A673 (cell line): Measurements from ENCODE around the gene TAS1R3. TPM values are rescaled to one million over a fixed set of nuclear protein-coding genes. Genes with fewer than 3 reads are reported as not detected.

Experiments
- BruUV-seq: library from RNA; stranded (reverse); fragments of 400-500 nt; replicated peaks from 2 replicates; lab custom pipeline; 2021; lab: Mats Ljungman, UMichigan
- CTCF ChIA-PET: fragments of 300-600 bp; sonication (Branson Sonifier 250); formaldehyde crosslinking; loops from one replicate; lab custom pipeline; 2022; ENCODE audit warnings: antibody characterized with exemption; lab: Charles Lee
- POLR2A ChIA-PET: fragments of 300-600 bp; sonication (Branson Sonifier 250); formaldehyde crosslinking; loops from one replicate; lab custom pipeline; 2022; ENCODE audit warnings: antibody characterized with exemption; ENCODE audit not compliant: low non-redundant PET; lab: Charles Lee
- DNase-seq: peaks from one replicate; pipeline ENCODE4 v3.0.0-alpha.2; 2015; ENCODE audit warnings: low spot score
- H3K27ac ChIP-seq: fragments of 200-600 bp; sonication (generic); 2 replicates; pipeline ENCODE4 v1.5.1; 2016; ENCODE audit warnings: mixed run types, low read depth, mild to moderate bottlenecking, mixed read lengths, antibody characterized with exemption, low read length; ENCODE audit not compliant: poor library complexity, severe bottlenecking
- H3K27me3 ChIP-seq: fragments of 200-600 bp; sonication (generic); replicated peaks from 2 replicates; pipeline ENCODE4 v1.6.1; 2017; ENCODE audit warnings: mixed run types, low read depth, mild to moderate bottlenecking, mixed read lengths, antibody characterized with exemption, low read length; ENCODE audit not compliant: insufficient read depth, poor library complexity
- H3K36me3 ChIP-seq: fragments of 200-600 bp; sonication (generic); 2 replicates; pipeline ENCODE4 v1.6.1; 2016; ENCODE audit warnings: mixed run types, mild to moderate bottlenecking, mixed read lengths, antibody characterized with exemption, low read length; ENCODE audit not compliant: insufficient read depth, poor library complexity, severe bottlenecking
- H3K4me1 ChIP-seq: fragments of 200-600 bp; sonication (generic); 2 replicates; pipeline ENCODE4 v1.6.1; 2017; ENCODE audit warnings: mixed run types, mild to moderate bottlenecking, mixed read lengths, antibody characterized with exemption, low read length; ENCODE audit not compliant: insufficient read depth, poor library complexity, severe bottlenecking
- H3K4me3 ChIP-seq: fragments of 200-600 bp; sonication (generic); 2 replicates; pipeline ENCODE4 v1.5.1; 2016; ENCODE audit warnings: low read depth, mixed run types, mild to moderate bottlenecking, mixed read lengths, low read length; ENCODE audit not compliant: poor library complexity, severe bottlenecking
- H3K9me3 ChIP-seq: fragments of 200-600 bp; sonication (generic); 2 replicates; pipeline ENCODE4 v1.6.1; 2016; ENCODE audit warnings: mixed run types, low read depth, mild to moderate bottlenecking, mixed read lengths, antibody characterized with exemption, low read length; ENCODE audit not compliant: poor library complexity, severe bottlenecking
- CTCF ChIP-seq: fragments of 300-800, 200-600 bp; sonication (generic); conservative IDR thresholded peaks from 2 replicates; pipeline ENCODE4 v1.5.1; 2017; ENCODE audit warnings: low read depth, mild to moderate bottlenecking, antibody characterized with exemption, low read length, moderate library complexity, mixed read lengths
- EZH2 ChIP-seq: fragments of 200-600 bp; sonication (generic); IDR thresholded peaks from 2 replicates; pipeline ENCODE4 v1.6.1; 2017; ENCODE audit warnings: borderline replicate concordance, low read depth, mild to moderate bottlenecking, mixed read lengths, antibody characterized with exemption, low read length; ENCODE audit not compliant: poor library complexity, severe bottlenecking
- intact Hi-C: fragments of 100-400 bp; cut with micrococcal nuclease; formaldehyde crosslinking; loops from one replicate; pipeline ENCODE4 v1.10.0; 2022; ENCODE audit not compliant: unreplicated experiment
- total RNA-seq: library from RNA; stranded (reverse); gene quantifications from 2 replicates; pipeline ENCODE4 v1.2.3, GENCODE V29; 2021

The TAS1R3 gene
- total RNA-seq, 1 experiment from 2014 or later: 0.21 TPM

DNA sequence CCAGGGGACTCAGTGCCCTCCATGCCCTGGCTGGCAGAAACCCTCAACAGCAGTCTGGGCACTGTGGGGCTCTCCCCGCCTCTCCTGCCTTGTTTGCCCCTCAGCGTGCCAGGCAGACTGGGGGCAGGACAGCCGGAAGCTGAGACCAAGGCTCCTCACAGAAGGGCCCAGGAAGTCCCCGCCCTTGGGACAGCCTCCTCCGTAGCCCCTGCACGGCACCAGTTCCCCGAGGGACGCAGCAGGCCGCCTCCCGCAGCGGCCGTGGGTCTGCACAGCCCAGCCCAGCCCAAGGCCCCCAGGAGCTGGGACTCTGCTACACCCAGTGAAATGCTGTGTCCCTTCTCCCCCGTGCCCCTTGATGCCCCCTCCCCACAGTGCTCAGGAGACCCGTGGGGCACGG is 2.8 kb upstream of the TAS1R3 start:
- no TSS peak for BruUV-seq
- H3K36me3 ChIP-seq: no peaks in the 10 kb centered on the region
- H3K27ac ChIP-seq: no peak overlapping the region
- H3K4me1 ChIP-seq: peaks cover 13% of the 10 kb centered on the region
- TF ChIP-seq CTCF (no peak), EZH2 (no peak)
- intact Hi-C loops: no loop called here
- ChIA-PET CTCF (no interaction called here), POLR2A (no interaction called here)
- H3K27me3 ChIP-seq: no peaks in the 10 kb centered on the region
- no peak overlapping the region for H3K4me3 ChIP-seq
- no peaks in the 10 kb centered on the region for H3K9me3 ChIP-seq
- DNase-seq: no peak

GRCh38 chr1:1329304-1330210 is 1.5 kb upstream of the TAS1R3 start:
- peaks cover 13% of the 10 kb centered on the region for H3K4me1 ChIP-seq
- CTCF ChIA-PET: no interaction called here
- intact Hi-C loops: no loop called here
- H3K4me3 ChIP-seq: no peak overlapping the region
- BruUV-seq: no TSS peak
- no peak for DNase-seq
- no peaks in the 10 kb centered on the region for H3K27me3 ChIP-seq
- TF ChIP-seq CTCF (no peak), EZH2 (no peak)
- no peaks in the 10 kb centered on the region for H3K9me3 ChIP-seq
- H3K36me3 ChIP-seq: no peaks in the 10 kb centered on the region
- POLR2A ChIA-PET: no interaction called here
- no peak overlapping the region for H3K27ac ChIP-seq

DNA sequence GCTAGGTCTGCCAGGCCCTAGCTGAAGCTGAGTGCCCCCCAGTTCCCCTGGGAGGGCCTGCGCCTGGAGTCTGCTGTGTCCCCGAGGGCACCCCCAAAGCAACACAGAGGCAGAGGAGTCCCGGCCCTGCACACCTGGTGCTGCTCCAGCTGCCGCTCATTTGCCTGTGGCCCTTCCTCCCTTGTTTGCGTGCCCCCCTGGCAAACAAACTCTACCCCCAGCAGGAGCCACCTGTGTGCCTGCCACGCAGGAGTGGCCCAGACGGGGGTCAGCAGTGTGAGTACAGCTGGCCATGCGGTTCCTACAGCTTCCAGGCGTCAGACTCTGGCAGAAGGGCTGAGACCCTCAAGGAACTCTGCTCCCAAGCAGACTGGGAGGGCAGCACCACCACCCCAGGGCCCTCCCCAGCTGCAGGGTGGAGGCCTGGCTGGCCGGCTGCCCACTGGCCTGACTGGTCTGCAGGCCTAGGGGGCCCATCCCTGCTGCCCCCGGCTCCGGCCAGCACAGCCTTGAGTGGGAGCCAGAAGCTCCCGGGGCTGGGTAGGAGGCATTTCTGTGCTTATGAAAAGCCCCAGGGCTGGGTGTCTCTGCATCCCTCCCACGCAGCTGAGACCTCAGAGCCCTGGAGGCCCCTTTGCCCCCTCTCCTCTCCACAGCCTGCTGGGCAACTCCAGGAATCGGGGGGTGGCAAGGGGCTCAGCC is 563 bp upstream of the TAS1R3 start:
- ChIA-PET POLR2A (no interaction called here), CTCF (no interaction called here)
- no TSS peak for BruUV-seq
- Histone ChIP-seq H3K36me3 (no peaks in the 10 kb centered on the region), H3K4me3 (no peak overlapping the region), H3K27me3 (no peaks in the 10 kb centered on the region), H3K27ac (no peak overlapping the region), H3K9me3 (no peaks in the 10 kb centered on the region), H3K4me1 (peaks cover 9% of the 10 kb centered on the region)
- TF ChIP-seq EZH2: no peak
- no peak for TF ChIP-seq CTCF
- intact Hi-C loops: no loop called here
- DNase-seq: no peak
